ENCODE measurements around the gene ARHGEF12.

Gene ARHGEF12

GRCh38 chr11:120335908-120336640, at the start of gene ARHGEF12:
Gene ARHGEF12, plus strand, starts transcription at chr11:120336413. Its CDS starts 831 bp downstream, at chr11:120337244.
- DNase-seq (ENCODE audit: low spot score) = peak; percentile 96

- DNase-seq (ENCODE audit: low spot score) = no peak
Measured at GRCh38 chr11:120288021-120288420, 48.2 kb upstream of the ARHGEF12 start.

- no peak for DNase-seq (ENCODE audit: low spot score)
Measured at GRCh38 chr11:120289426-120289825, 46.8 kb upstream of the ARHGEF12 start.

- no peak for DNase-seq (ENCODE audit: low spot score)
Measured at GRCh38 chr11:120290956-120291355, 45.3 kb upstream of the ARHGEF12 start.

GRCh38 chr11:120293038-120293800, 43.0 kb upstream of the ARHGEF12 start:
- DNase-seq (ENCODE audit: low spot score) = no peak

- no peak for DNase-seq (ENCODE audit: low spot score)
Measured at GRCh38 chr11:120294096-120294495, 42.1 kb upstream of the ARHGEF12 start.

- DNase-seq (ENCODE audit: low spot score) = no peak
Measured at GRCh38 chr11:120295099-120295498, 41.1 kb upstream of the ARHGEF12 start.

- no peak for DNase-seq (ENCODE audit: low spot score)
Measured at GRCh38 chr11:120296554-120296953, 39.7 kb upstream of the ARHGEF12 start.

GRCh38 chr11:120298461-120298860, 37.8 kb upstream of the ARHGEF12 start:
- DNase-seq (ENCODE audit: low spot score) = no peak

GRCh38 chr11:120302001-120302805, 34.0 kb upstream of the ARHGEF12 start:
- DNase-seq (ENCODE audit: low spot score) = peak; percentile 72

GRCh38 chr11:120303004-120303637, 33.1 kb upstream of the ARHGEF12 start:
- DNase-seq (ENCODE audit: low spot score) = peak; percentile 78

- peak; percentile 61 for DNase-seq (ENCODE audit: low spot score)
Measured at GRCh38 chr11:120304526-120304925, 31.7 kb upstream of the ARHGEF12 start.

- no peak for DNase-seq (ENCODE audit: low spot score)
Measured at GRCh38 chr11:120305286-120305685, 30.9 kb upstream of the ARHGEF12 start.

GRCh38 chr11:120306519-120307242, 29.5 kb upstream of the ARHGEF12 start:
- DNase-seq (ENCODE audit: low spot score) = peak; percentile 89

- DNase-seq (ENCODE audit: low spot score) = no peak
Measured at GRCh38 chr11:120307476-120307875, 28.7 kb upstream of the ARHGEF12 start.

- DNase-seq (ENCODE audit: low spot score) = no peak
Measured at GRCh38 chr11:120308081-120308480, 28.1 kb upstream of the ARHGEF12 start.

- peak; percentile 23 for DNase-seq (ENCODE audit: low spot score)
Measured at GRCh38 chr11:120310870-120311269, 25.3 kb upstream of the ARHGEF12 start.

- no peak for DNase-seq (ENCODE audit: low spot score)
Measured at GRCh38 chr11:120314861-120315260, 21.4 kb upstream of the ARHGEF12 start.

GRCh38 chr11:120316880-120317688, 19.1 kb upstream of the ARHGEF12 start:
- DNase-seq (ENCODE audit: low spot score) = no peak

GRCh38 chr11:120317689-120318480, 18.3 kb upstream of the ARHGEF12 start:
- no peak for DNase-seq (ENCODE audit: low spot score)
